Stimulated activated CD8-positive, alpha-beta memory T cell treated with anti-CD3 and anti-CD28 coated beads, Interleukin-7, amount 100 ng/mL, for 1 hour (primary cell): ENCODE measurements around the gene NRXN2.
"Not testable (repeated sequence)": the region's sequence is repeated elsewhere in the genome, so short reads cannot be mapped to it uniquely, and the experiment has no call there.

ENCODE experiments used
- DNase-seq, 2 donors: peaks; one replicate each; pipeline ENCODE4 v3.0.0-alpha.2; 2020; ENCODE audit warnings: low read depth in 2 of 2

Gene NRXN2

GRCh38 chr11:64564947-64565889 lies 157.8 kb downstream of the NRXN2 start:
- DNase-seq = no peak

GRCh38 chr11:64564419-64564818 lies 158.6 kb downstream of the NRXN2 start:
- no peak for DNase-seq

GRCh38 chr11:64563966-64564365 lies 159.0 kb downstream of the NRXN2 start:
- no peak for DNase-seq

DNA sequence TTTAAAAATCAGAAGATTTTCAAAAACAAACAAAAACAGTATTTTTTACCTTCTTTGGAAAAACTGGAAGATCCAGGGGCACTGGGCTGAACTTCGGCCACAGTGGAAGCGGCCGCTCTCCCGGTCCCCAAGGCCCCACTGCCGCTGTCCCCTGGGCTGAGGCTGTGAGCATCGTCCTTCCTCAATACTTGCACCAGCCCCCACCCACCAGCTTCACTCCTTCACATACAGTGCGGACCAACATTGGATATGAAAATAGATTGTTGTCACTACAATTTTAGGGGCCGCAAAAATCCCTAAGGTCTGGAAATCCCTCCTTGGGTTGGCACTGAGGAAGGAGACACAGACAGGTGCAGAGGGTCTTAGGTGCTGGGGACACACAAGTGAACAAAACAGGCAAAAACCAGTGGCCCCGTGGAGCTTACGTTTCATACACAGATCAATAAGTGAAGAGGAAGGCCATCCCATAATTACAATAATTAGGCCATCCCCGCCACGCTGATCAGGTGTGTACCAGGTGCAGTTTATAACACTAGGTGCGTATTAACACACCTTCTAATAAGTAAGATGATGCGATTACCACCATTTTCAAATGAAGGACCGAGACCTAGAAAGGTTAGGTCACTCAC lies 160.2 kb downstream of the NRXN2 start:
- no peak for DNase-seq

- no peak for DNase-seq
Observed at GRCh38 chr11:64561984-64562722, 160.8 kb downstream of the NRXN2 start.

- not testable (repeated sequence) for DNase-seq
Observed at GRCh38 chr11:64561429-64561828, 161.6 kb downstream of the NRXN2 start.

DNA sequence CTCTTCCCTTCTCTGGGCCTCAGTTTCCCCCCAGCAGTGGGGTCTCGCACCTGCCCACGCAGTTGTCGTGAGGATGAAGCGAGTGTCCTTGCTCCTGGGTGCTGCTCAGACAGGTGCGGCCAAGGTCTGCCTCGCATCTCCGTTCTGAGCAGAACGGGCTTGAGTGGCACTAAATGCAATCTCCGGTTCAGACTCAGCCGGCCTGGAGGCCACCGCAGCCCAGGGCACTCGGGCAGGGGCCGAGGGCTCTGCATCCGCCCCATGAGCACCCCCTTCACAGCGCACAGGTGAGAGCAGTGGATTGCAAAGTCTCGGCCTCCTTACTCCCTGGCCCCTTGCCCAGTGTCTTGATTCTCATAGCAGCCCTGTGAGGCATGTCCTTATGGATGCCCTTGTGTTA lies 162.1 kb downstream of the NRXN2 start:
- DNase-seq = no peak

GRCh38 chr11:64560139-64560771 lies 162.7 kb downstream of the NRXN2 start:
- no peak for DNase-seq

DNA sequence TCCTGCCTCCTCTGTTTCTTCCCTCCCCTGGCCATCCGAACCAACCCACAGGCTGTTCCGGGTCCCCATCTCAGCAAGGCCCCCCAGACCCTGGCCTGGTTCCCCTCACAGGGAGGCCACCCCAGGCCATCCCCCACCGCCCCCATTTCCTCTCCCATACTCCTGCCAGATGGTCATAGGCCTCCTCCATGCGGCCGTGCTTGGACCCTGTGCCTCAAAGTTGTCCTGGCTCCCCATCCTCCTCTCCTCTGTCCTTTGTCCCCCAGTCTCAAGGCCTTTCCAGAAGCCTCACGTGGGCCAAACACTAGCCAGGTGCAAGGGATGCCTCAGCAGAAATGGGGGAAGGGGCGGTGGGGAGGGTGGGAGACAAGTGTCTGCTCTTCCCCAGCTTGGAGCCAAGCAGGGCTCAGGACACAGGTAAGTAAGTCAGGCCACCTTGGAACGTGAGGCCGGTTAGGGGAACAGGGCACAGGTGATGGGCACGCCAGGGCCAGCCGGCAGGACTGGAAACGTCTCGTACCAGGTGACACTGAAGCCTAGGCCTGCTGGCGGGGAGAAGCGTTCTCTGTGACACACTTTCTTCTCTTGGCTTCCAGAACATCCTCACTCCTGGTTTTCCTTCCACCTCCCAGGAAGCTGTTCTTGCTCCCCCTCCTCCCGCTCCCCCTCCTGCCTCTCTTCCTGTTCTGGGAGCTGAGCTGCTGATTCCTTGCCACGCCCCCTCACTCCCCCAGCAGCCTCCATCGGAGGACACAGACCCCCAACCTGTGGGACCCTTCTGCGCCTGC lies 163.5 kb downstream of the NRXN2 start:
- no peak for DNase-seq

DNA sequence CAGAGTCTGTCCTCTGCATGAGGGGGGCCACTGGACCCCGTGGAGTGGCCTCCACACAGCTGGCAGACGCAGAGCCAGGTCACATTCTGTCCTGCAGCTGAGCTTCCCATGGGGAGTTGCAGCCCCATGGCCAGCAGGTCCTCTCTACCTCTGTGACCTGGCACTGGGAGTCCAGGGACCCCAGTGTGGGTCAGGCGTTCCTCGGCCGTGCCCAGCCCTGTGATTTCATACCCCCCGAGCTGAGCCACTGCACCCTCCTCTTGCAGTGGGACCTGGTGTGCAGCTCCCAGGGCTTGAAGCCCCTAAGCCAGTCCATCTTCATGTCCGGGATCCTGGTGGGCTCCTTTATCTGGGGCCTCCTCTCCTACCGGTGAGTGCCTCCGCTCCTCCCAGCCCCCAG lies 164.1 kb downstream of the NRXN2 start:
- no peak for DNase-seq

DNA sequence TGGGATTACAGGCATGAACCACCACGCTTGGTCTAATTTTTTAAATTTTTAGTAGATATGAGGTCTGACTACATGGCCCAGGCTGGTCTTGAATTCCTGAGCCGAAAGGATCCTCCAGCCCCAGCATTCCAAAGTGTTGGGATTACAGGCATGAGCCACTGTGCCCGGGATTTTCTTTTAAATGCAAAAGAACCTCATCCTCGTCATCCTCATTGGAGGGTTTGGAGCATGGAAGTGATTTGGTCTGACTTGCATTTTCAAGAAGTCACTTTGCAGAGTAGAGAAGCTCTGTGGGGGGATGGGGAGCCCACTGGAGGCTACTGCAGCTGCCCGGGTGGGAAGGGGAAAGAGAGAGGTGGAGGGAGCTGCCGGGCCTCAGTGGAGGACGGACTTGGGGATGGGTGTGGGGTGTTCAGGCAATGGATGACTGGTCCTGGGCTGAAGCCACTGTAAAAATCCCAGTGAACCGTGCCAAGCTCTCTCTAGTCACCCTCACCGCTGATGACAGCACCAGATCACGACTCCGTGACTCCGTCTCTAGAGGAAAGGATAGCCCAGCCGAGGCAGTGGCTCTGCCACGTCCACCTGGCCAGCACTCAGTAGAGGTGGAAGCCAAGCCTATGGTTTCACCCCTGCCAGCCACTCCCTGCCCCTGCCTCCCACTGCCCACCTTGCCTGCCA lies 164.8 kb downstream of the NRXN2 start:
- DNase-seq = no peak

DNA sequence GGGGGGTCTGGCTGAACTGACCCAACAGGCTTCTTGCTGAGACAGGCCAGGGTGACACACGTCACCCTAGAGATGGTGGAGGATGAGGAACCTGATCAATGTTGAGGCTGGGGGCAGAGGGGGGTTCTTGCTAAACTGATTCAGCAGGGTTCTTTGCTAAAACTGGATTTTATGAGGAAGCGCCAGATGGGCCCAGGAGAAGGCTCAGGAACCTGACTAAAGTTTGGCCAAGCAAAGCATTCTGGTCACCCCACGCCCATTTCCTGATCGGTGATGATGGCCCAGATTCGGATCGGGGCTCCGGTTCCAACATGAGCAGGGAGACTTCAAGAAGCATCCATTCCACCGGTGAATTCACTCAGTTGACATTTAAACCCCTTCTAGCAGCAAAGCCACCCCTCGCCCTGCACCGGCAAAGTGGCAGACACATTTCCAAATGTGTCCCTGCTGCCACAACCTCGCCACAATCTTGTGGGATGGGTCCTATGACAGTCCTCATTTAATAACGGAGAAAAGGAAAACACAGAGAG lies 166.2 kb downstream of the NRXN2 start:
- DNase-seq = no peak
